ENCODE data around the gene CD44. TPM values are rescaled to one million over a fixed set of nuclear protein-coding genes. Genes with fewer than 3 reads are reported as not detected.

Gene CD44
- total and polyA plus RNA-seq, 2 donors = 51.1 to 78.7 TPM

DNA sequence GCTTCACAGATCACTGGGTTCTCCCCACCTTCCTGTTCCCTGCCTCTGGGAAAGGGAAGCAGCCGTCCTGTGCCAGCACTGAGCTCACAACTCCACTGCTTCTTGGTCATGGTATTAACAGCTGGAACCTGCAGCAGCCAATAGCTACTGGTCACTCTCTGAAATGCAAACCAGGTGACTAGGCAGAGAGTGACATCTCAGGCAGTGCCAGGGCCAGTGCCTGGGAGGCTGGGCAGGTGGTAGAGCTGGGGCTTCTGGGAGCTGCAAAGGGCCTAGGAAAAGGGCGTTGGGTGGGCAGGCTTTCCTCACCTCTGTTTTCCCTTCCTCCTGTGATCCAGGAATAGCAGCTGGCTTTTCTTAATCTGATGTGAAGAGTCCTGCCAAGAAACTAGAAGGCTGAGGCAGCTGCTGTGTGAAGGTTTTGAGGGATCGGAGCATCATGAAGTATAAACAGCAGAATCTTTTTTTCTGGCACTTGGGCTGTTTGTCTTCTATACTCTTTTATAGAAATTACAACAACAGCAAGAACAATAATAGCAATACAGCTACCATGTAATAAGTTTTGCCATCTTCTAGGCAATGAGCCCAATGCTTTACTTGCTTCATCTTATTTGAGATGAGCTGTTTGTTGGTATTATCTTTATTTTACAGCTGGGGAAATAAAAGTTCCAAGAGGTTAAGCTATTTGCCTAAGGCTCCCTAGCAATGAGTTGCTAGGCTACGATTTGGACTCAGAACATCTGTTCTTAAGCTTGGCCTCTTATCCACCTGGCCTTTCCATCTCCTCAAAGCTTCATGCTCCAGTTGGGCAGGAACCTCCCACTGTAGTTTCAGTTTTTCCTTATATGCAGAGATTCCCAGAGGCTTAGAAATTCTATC, 22.0 kb upstream of the CD44 start:
- no peaks in the 10 kb centered on the region for H3K9me3 ChIP-seq (ENCODE audit: control insufficient read depth in 2 of 2, insufficient read depth in 1 of 2, low read length in 1 of 2)
- 95% methylated on average over 4 of the region's 4 CpGs for WGBS
- H3K4me3 ChIP-seq (ENCODE audit: low read length in 2 of 2) = no peak overlapping the region
- no peaks in the 10 kb centered on the region for H3K36me3 ChIP-seq (ENCODE audit: control insufficient read depth in 2 of 2, insufficient read depth in 2 of 2, low read length in 1 of 2)
- H3K4me1 ChIP-seq (ENCODE audit: control insufficient read depth in 2 of 2, insufficient read depth in 2 of 2, low read length in 2 of 2) = peaks cover 10 to 26% of the 10 kb centered on the region in 2 donors
- no peaks in the 10 kb centered on the region for H3K27me3 ChIP-seq (ENCODE audit: control insufficient read depth in 2 of 2, insufficient read depth in 1 of 2, low read length in 1 of 2)
- H3K27ac ChIP-seq (ENCODE audit: low read depth in 1 of 2, low read length in 1 of 2) = no peak overlapping the region
- DNase-seq (ENCODE audit: low read depth in 6 of 9, low spot score in 9 of 9) = no peak

- H3K4me1 ChIP-seq (ENCODE audit: control insufficient read depth in 2 of 2, insufficient read depth in 2 of 2, low read length in 2 of 2) = peaks cover 17 to 39% of the 10 kb centered on the region in 2 donors
- H3K27me3 ChIP-seq (ENCODE audit: control insufficient read depth in 2 of 2, insufficient read depth in 1 of 2, low read length in 1 of 2) = no peaks in the 10 kb centered on the region
- H3K27ac ChIP-seq (ENCODE audit: low read depth in 1 of 2, low read length in 1 of 2) = no peak overlapping the region
- no peak overlapping the region for H3K4me3 ChIP-seq (ENCODE audit: low read length in 2 of 2)
- H3K36me3 ChIP-seq (ENCODE audit: control insufficient read depth in 2 of 2, insufficient read depth in 2 of 2, low read length in 1 of 2) = no peaks in the 10 kb centered on the region
- no peak for DNase-seq (ENCODE audit: low read depth in 6 of 9, low spot score in 9 of 9)
- WGBS = 95% methylated on average over 4 of the region's 4 CpGs
- H3K9me3 ChIP-seq (ENCODE audit: control insufficient read depth in 2 of 2, insufficient read depth in 1 of 2, low read length in 1 of 2) = no peaks in the 10 kb centered on the region
These were observed 20.1 kb upstream of the CD44 start for GRCh38 chr11:35118906-35119305.

DNA sequence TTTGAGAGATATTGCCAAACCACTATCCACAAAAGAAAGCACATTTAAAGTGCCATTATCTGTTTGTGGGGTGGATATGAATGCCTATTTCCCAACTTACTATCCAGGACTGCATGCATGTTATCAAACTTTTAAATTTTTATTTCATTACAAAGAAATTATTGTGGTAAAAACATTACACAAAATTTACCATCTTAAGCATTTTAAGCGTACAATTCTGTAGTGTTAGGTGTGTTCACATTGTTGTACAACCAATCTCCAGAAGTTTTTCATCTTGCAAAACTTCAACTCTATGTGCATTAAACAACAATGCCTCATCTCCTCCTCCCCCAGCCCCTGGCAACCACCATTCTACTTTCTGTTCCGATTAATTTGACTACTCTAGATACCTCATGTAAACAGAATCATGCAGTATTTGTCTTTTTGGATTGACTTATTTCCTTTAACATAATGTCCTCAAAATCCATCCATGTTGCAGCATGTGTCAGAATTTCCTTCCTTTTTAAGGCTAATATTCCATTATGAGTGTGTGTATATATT, 17.6 kb upstream of the CD44 start:
- Histone ChIP-seq H3K4me1 (ENCODE audit: control insufficient read depth in 2 of 2, insufficient read depth in 2 of 2, low read length in 2 of 2) (peaks cover 17 to 34% of the 10 kb centered on the region in 2 donors), H3K9me3 (ENCODE audit: control insufficient read depth in 2 of 2, insufficient read depth in 1 of 2, low read length in 1 of 2) (no peaks in the 10 kb centered on the region), H3K36me3 (ENCODE audit: control insufficient read depth in 2 of 2, insufficient read depth in 2 of 2, low read length in 1 of 2) (no peaks in the 10 kb centered on the region), H3K27me3 (ENCODE audit: control insufficient read depth in 2 of 2, insufficient read depth in 1 of 2, low read length in 1 of 2) (no peaks in the 10 kb centered on the region), H3K4me3 (ENCODE audit: low read length in 2 of 2) (no peak overlapping the region), H3K27ac (ENCODE audit: low read depth in 1 of 2, low read length in 1 of 2) (no peak overlapping the region)
- no peak for DNase-seq (ENCODE audit: low read depth in 6 of 9, low spot score in 9 of 9)
- 95% methylated on average over 2 of the region's 2 CpGs for WGBS

DNA sequence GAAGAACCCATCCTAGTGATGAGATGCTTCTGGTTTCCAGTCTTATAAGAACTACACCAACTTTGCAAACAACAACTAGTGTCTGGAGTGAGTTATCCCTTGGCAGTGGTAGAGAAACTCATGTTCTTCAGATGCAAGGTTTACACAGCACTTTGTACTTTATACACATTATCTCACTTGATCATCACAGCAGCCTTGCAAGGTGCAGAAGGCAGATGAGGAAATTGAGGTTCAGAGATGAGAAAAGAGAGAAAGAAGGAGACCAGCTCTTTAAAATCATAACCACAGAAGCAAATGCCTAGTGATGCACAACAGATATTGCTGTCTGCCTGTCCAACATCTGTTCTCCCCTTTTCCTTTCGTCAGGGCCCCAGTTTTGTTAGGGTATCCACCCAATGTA, 16.7 kb upstream of the CD44 start:
- DNase-seq (ENCODE audit: low read depth in 6 of 9, low spot score in 9 of 9) = peak in 5 of 9 donors; percentile 47 to 85 (median 58)
- peaks cover 17 to 30% of the 10 kb centered on the region in 2 donors for H3K4me1 ChIP-seq (ENCODE audit: control insufficient read depth in 2 of 2, insufficient read depth in 2 of 2, low read length in 2 of 2)

DNA sequence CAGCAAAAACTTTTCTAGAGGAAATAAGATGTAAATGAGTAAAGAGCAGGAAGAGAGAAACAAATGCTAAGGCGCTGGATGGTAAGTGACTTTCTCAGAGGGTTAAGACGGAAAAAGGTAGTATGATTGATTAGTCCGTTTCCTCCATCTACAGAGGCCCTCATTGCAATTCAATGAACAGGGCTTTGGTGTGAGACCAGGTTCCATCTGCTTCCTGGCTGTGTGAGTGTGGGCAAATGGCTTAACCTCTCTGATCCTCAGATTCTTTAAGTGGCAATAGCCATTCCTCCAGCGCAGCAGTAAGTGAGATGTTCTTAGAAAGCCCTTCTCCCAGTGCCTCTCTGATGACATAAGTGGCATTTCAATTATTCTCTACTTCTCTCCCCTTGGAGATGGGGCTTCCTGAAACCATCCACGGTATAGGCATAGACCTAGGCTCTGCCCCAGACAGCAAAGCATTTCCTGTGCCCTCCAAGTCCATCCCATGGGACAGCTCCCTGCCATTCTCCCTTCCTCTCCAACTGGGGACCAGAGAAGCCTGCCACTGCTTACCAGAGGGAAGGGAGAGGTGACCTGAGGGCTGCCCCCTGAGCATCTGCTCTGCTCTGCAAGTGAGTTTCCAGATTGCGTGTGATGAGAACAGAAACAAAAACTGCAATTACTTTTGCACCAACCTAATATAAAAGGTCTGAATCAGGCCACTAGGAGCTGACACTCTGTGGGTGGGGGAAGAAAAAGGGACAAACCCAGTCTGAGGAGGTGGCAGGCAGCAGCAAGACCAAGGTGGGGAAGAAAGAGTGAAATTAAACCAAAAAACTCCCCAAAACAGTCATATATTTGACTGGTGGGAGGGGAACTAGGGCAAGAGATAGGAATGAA, 12.7 kb upstream of the CD44 start:
- Histone ChIP-seq H3K27me3 (ENCODE audit: control insufficient read depth in 2 of 2, insufficient read depth in 1 of 2, low read length in 1 of 2) (no peaks in the 10 kb centered on the region), H3K36me3 (ENCODE audit: control insufficient read depth in 2 of 2, insufficient read depth in 2 of 2, low read length in 1 of 2) (no peaks in the 10 kb centered on the region), H3K4me3 (ENCODE audit: low read length in 2 of 2) (no peak overlapping the region), H3K9me3 (ENCODE audit: control insufficient read depth in 2 of 2, insufficient read depth in 1 of 2, low read length in 1 of 2) (no peaks in the 10 kb centered on the region), H3K27ac (ENCODE audit: low read depth in 1 of 2, low read length in 1 of 2) (no peak overlapping the region), H3K4me1 (ENCODE audit: control insufficient read depth in 2 of 2, insufficient read depth in 2 of 2, low read length in 2 of 2) (peaks cover 10 to 30% of the 10 kb centered on the region in 2 donors)
- DNase-seq (ENCODE audit: low read depth in 6 of 9, low spot score in 9 of 9) = no peak
- 89% methylated on average over 6 of the region's 6 CpGs for WGBS

More for the DNA sequence above, 16.7 kb upstream of the CD44 start:
- WGBS = 2% methylated on average over 1 of the region's 1 CpG
- H3K27me3 ChIP-seq (ENCODE audit: control insufficient read depth in 2 of 2, insufficient read depth in 1 of 2, low read length in 1 of 2) = no peaks in the 10 kb centered on the region
- H3K4me3 ChIP-seq (ENCODE audit: low read length in 2 of 2) = no peak overlapping the region
- no peaks in the 10 kb centered on the region for H3K9me3 ChIP-seq (ENCODE audit: control insufficient read depth in 2 of 2, insufficient read depth in 1 of 2, low read length in 1 of 2)
- H3K36me3 ChIP-seq (ENCODE audit: control insufficient read depth in 2 of 2, insufficient read depth in 2 of 2, low read length in 1 of 2) = no peaks in the 10 kb centered on the region
- peak overlapping the region; percentile 36 to 49 for H3K27ac ChIP-seq (ENCODE audit: low read depth in 1 of 2, low read length in 1 of 2)

DNA sequence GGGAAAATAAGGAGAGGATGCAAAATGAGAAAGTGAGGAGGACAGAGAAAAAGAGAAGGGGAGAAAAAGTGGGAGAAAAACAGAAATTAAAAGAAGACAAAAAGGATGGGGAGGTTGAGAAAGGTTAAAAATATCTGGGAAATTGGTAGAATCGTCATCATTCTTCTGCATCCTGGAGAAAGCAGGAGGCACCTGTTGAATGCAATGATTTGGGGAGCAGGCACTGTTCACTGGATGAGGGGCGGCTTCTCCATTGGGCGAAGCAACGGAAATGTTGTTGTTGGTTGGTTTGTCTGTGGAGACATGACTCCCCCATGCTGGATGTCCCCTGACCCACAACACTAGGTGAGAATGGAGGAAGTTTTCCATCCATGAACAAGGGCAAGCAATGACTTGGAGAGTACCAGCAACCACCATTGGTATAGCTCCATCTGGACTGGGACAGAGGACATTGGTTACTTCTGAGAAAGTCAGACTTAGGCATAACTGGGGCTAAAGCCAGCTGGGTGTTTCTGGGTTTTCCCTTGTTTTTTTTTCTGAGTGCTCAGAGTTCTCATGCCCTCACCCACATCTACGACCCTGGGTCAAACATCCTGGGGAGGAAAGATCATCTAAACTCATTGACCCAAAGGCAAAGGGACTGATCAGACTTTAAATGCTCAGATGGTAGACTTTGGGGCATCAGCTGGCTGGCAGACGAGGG, 11.9 kb upstream of the CD44 start:
- 90% methylated on average over 6 of the region's 6 CpGs for WGBS
- Histone ChIP-seq H3K4me3 (ENCODE audit: low read length in 2 of 2) (no peak overlapping the region), H3K4me1 (ENCODE audit: control insufficient read depth in 2 of 2, insufficient read depth in 2 of 2, low read length in 2 of 2) (peaks cover 15 to 38% of the 10 kb centered on the region in 2 donors), H3K9me3 (ENCODE audit: control insufficient read depth in 2 of 2, insufficient read depth in 1 of 2, low read length in 1 of 2) (no peaks in the 10 kb centered on the region), H3K36me3 (ENCODE audit: control insufficient read depth in 2 of 2, insufficient read depth in 2 of 2, low read length in 1 of 2) (no peaks in the 10 kb centered on the region), H3K27me3 (ENCODE audit: control insufficient read depth in 2 of 2, insufficient read depth in 1 of 2, low read length in 1 of 2) (no peaks in the 10 kb centered on the region), H3K27ac (ENCODE audit: low read depth in 1 of 2, low read length in 1 of 2) (no peak overlapping the region)
- no peak for DNase-seq (ENCODE audit: low read depth in 6 of 9, low spot score in 9 of 9)

DNA sequence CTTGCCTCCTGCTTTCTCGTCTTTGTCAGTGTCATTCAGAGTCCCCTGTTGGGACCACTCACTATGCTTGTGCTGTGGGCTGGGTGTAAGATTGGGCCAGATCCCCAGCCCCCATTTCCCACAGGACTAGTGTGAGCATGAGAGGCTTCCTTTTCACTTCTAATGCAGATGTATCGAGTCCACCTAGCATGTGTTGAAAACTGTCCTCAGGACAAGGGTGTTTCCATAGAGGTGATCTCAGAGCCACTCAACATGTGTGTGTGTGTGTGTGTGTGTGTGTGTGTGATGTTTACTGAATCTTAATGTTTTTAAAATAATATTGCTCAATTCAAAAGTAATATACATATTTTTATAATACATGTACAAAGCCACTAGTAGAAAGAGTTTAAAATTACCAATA, 11.4 kb upstream of the CD44 start:
- Histone ChIP-seq H3K4me1 (ENCODE audit: control insufficient read depth in 2 of 2, insufficient read depth in 2 of 2, low read length in 2 of 2) (peaks cover 11 to 39% of the 10 kb centered on the region in 2 donors), H3K36me3 (ENCODE audit: control insufficient read depth in 2 of 2, insufficient read depth in 2 of 2, low read length in 1 of 2) (no peaks in the 10 kb centered on the region), H3K4me3 (ENCODE audit: low read length in 2 of 2) (no peak overlapping the region), H3K27me3 (ENCODE audit: control insufficient read depth in 2 of 2, insufficient read depth in 1 of 2, low read length in 1 of 2) (no peaks in the 10 kb centered on the region), H3K27ac (ENCODE audit: low read depth in 1 of 2, low read length in 1 of 2) (no peak overlapping the region), H3K9me3 (ENCODE audit: control insufficient read depth in 2 of 2, insufficient read depth in 1 of 2, low read length in 1 of 2) (no peaks in the 10 kb centered on the region)
- 74% methylated on average over 2 of the region's 2 CpGs for WGBS
- DNase-seq (ENCODE audit: low read depth in 6 of 9, low spot score in 9 of 9) = no peak

DNA sequence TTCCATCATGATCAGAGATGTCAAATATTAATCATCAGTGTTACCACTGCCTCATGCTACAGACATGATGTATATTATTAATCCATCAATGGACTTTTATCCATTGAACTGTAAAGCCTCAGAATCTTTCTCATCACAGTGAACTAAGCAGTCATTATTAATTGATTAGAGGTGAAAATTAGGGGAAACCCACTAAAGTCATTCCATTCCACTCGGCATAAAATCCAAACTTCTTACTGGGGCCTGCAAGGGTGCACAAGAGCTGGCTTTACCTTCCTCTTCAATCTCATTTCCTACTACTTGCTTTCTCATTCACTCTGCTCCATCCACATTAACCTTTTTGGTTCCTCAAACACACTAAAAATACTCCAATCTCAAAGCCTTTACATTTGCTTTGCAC, 7.9 kb upstream of the CD44 start:
- Histone ChIP-seq H3K27ac (ENCODE audit: low read depth in 1 of 2, low read length in 1 of 2) (peak overlapping the region in 1 of 2 donors; percentile 72), H3K36me3 (ENCODE audit: control insufficient read depth in 2 of 2, insufficient read depth in 2 of 2, low read length in 1 of 2) (no peaks in the 10 kb centered on the region), H3K4me1 (ENCODE audit: control insufficient read depth in 2 of 2, insufficient read depth in 2 of 2, low read length in 2 of 2) (peaks cover 10 to 28% of the 10 kb centered on the region in 2 donors), H3K9me3 (ENCODE audit: control insufficient read depth in 2 of 2, insufficient read depth in 1 of 2, low read length in 1 of 2) (no peaks in the 10 kb centered on the region), H3K4me3 (ENCODE audit: low read length in 2 of 2) (no peak overlapping the region), H3K27me3 (ENCODE audit: control insufficient read depth in 2 of 2, insufficient read depth in 1 of 2, low read length in 1 of 2) (no peaks in the 10 kb centered on the region)
- DNase-seq (ENCODE audit: low read depth in 6 of 9, low spot score in 9 of 9) = no peak
- WGBS = 91% methylated on average over 1 of the region's 1 CpG
